Measurements from ENCODE around the gene TACSTD2. TPM values are rescaled to one million over a fixed set of nuclear protein-coding genes. Genes with fewer than 3 reads are reported as not detected.
"Not testable (repeated sequence)": the region's sequence is repeated elsewhere in the genome, so short reads cannot be mapped to it uniquely, and the experiment has no call there.

TACSTD2 gene
- total and polyA plus RNA-seq, 4 experiments from 2014 or later: not detected

- Histone ChIP-seq H3K27ac (ENCODE audit: low read depth, low read length) (no peak overlapping the region), H3K4me1 (ENCODE audit: insufficient read depth, low read length) (no peaks in the 10 kb centered on the region), H3K4me3 (ENCODE audit: low read length in 2 of 2) (no peak overlapping the region), H3K36me3 (ENCODE audit: insufficient read depth, low read length) (no peaks in the 10 kb centered on the region), H3K27me3 (ENCODE audit: insufficient read depth, low read length) (no peaks in the 10 kb centered on the region), H3K9me3 (ENCODE audit: control insufficient read depth in 1 of 2, low read length in 2 of 2) (no peaks in the 10 kb centered on the region)
- no peaks in the 10 kb centered on the region for H3K9me3 Mint-ChIP-seq
- H3K27me3 Mint-ChIP-seq: peaks cover 10 to 25% of the 10 kb centered on the region in 2 donors
- no peak for DNase-seq
- H3K4me3 Mint-ChIP-seq: no peak overlapping the region
- H3K36me3 Mint-ChIP-seq: no peaks in the 10 kb centered on the region
- no peaks in the 10 kb centered on the region for H3K4me1 Mint-ChIP-seq
- POLR2A ChIA-PET (ENCODE audit: partially characterized antibody): no interaction called here
- intact Hi-C loops (cut with micrococcal nuclease): no loop called here
- CTCF ChIA-PET (ENCODE audit: partially characterized antibody): no interaction called here
- H3K27ac Mint-ChIP-seq: no peak overlapping the region
These were observed 10.6 kb upstream of the TACSTD2 start for GRCh38 chr1:58587667-58588066.

- Histone ChIP-seq H3K27ac (ENCODE audit: low read depth, low read length) (no peak overlapping the region), H3K9me3 (ENCODE audit: control insufficient read depth in 1 of 2, low read length in 2 of 2) (no peaks in the 10 kb centered on the region), H3K4me1 (ENCODE audit: insufficient read depth, low read length) (no peaks in the 10 kb centered on the region), H3K36me3 (ENCODE audit: insufficient read depth, low read length) (no peaks in the 10 kb centered on the region), H3K4me3 (ENCODE audit: low read length in 2 of 2) (no peak overlapping the region), H3K27me3 (ENCODE audit: insufficient read depth, low read length) (no peaks in the 10 kb centered on the region)
- CTCF ChIA-PET (ENCODE audit: partially characterized antibody): no interaction called here
- H3K9me3 Mint-ChIP-seq: no peaks in the 10 kb centered on the region
- POLR2A ChIA-PET (ENCODE audit: partially characterized antibody): no interaction called here
- no peaks in the 10 kb centered on the region for H3K36me3 Mint-ChIP-seq
- no peaks in the 10 kb centered on the region for H3K4me1 Mint-ChIP-seq
- H3K27ac Mint-ChIP-seq: no peak overlapping the region
- intact Hi-C loops (cut with micrococcal nuclease): no loop called here
- H3K4me3 Mint-ChIP-seq: no peak overlapping the region
- no peak for DNase-seq
- peaks cover 10 to 29% of the 10 kb centered on the region in 2 donors for H3K27me3 Mint-ChIP-seq
These were observed 9.2 kb upstream of the TACSTD2 start for GRCh38 chr1:58586271-58586670.

GRCh38 chr1:58585581-58586151, 8.6 kb upstream of the TACSTD2 start:
- Histone ChIP-seq H3K27ac (ENCODE audit: low read depth, low read length) (no peak overlapping the region), H3K4me3 (ENCODE audit: low read length in 2 of 2) (no peak overlapping the region), H3K4me1 (ENCODE audit: insufficient read depth, low read length) (no peaks in the 10 kb centered on the region), H3K9me3 (ENCODE audit: control insufficient read depth in 1 of 2, low read length in 2 of 2) (no peaks in the 10 kb centered on the region), H3K36me3 (ENCODE audit: insufficient read depth, low read length) (no peaks in the 10 kb centered on the region), H3K27me3 (ENCODE audit: insufficient read depth, low read length) (no peaks in the 10 kb centered on the region)
- intact Hi-C loops (cut with micrococcal nuclease): no loop called here
- H3K36me3 Mint-ChIP-seq: no peaks in the 10 kb centered on the region
- H3K27ac Mint-ChIP-seq: no peak overlapping the region
- no peak for DNase-seq
- H3K4me3 Mint-ChIP-seq: no peak overlapping the region
- peaks cover 10 to 34% of the 10 kb centered on the region in 2 donors for H3K27me3 Mint-ChIP-seq
- ChIA-PET CTCF (ENCODE audit: partially characterized antibody) (no interaction called here), POLR2A (ENCODE audit: partially characterized antibody) (no interaction called here)
- no peaks in the 10 kb centered on the region for H3K9me3 Mint-ChIP-seq
- no peaks in the 10 kb centered on the region for H3K4me1 Mint-ChIP-seq

- POLR2A ChIA-PET (ENCODE audit: partially characterized antibody): no interaction called here
- Histone ChIP-seq H3K4me3 (ENCODE audit: low read length in 2 of 2) (no peak overlapping the region), H3K27me3 (ENCODE audit: insufficient read depth, low read length) (no peaks in the 10 kb centered on the region), H3K36me3 (ENCODE audit: insufficient read depth, low read length) (no peaks in the 10 kb centered on the region), H3K9me3 (ENCODE audit: control insufficient read depth in 1 of 2, low read length in 2 of 2) (no peaks in the 10 kb centered on the region), H3K4me1 (ENCODE audit: insufficient read depth, low read length) (no peaks in the 10 kb centered on the region), H3K27ac (ENCODE audit: low read depth, low read length) (no peak overlapping the region)
- H3K27me3 Mint-ChIP-seq: peaks cover 7 to 32% of the 10 kb centered on the region in 2 donors
- H3K9me3 Mint-ChIP-seq: no peaks in the 10 kb centered on the region
- no peak overlapping the region for H3K27ac Mint-ChIP-seq
- no peaks in the 10 kb centered on the region for H3K36me3 Mint-ChIP-seq
- no peak overlapping the region for H3K4me3 Mint-ChIP-seq
- intact Hi-C loops (cut with micrococcal nuclease): no loop called here
- CTCF ChIA-PET (ENCODE audit: partially characterized antibody): no interaction called here
- DNase-seq: no peak
- no peaks in the 10 kb centered on the region for H3K4me1 Mint-ChIP-seq
These were observed 8.1 kb upstream of the TACSTD2 start for GRCh38 chr1:58585166-58585565.

- no peak for DNase-seq
- no peaks in the 10 kb centered on the region for H3K4me1 ChIP-seq (ENCODE audit: insufficient read depth, low read length)
- Mint-ChIP-seq H3K36me3 (no peaks in the 10 kb centered on the region), H3K9me3 (peaks cover 0 to under 1% (median 0%) of the 10 kb centered on the region in 8 donors), H3K4me1 (no peaks in the 10 kb centered on the region), H3K27me3 (peaks cover 14 to 33% of the 10 kb centered on the region in 2 donors), H3K4me3 (no peak overlapping the region), H3K27ac (no peak overlapping the region)
- intact Hi-C loops (cut with micrococcal nuclease): no loop called here
- CTCF ChIA-PET (ENCODE audit: partially characterized antibody): no interaction called here
- no peak overlapping the region for H3K27ac ChIP-seq (ENCODE audit: low read depth, low read length)
- POLR2A ChIA-PET (ENCODE audit: partially characterized antibody): no interaction called here
- H3K4me3 ChIP-seq (ENCODE audit: low read length in 2 of 2): no peak overlapping the region
- no peaks in the 10 kb centered on the region for H3K9me3 ChIP-seq (ENCODE audit: control insufficient read depth in 1 of 2, low read length in 2 of 2)
- no peaks in the 10 kb centered on the region for H3K27me3 ChIP-seq (ENCODE audit: insufficient read depth, low read length)
- H3K36me3 ChIP-seq (ENCODE audit: insufficient read depth, low read length): no peaks in the 10 kb centered on the region
These were observed 7.2 kb upstream of the TACSTD2 start for GRCh38 chr1:58584082-58584895.

- intact Hi-C loops (cut with micrococcal nuclease): no loop called here
- peaks cover 0 to 3% (median 0%) of the 10 kb centered on the region in 8 donors for H3K9me3 Mint-ChIP-seq
- CTCF ChIA-PET (ENCODE audit: partially characterized antibody): no interaction called here
These were observed 6.4 kb upstream of the TACSTD2 start for GRCh38 chr1:58583496-58583895.

GRCh38 chr1:58582143-58582542, 5.1 kb upstream of the TACSTD2 start:
- H3K4me3 ChIP-seq (ENCODE audit: low read length in 2 of 2): not testable (repeated sequence)
- H3K27me3 Mint-ChIP-seq: peaks cover 30 to 45% of the 10 kb centered on the region in 2 donors

More at GRCh38 chr1:58583496-58583895, 6.4 kb upstream of the TACSTD2 start:
- Histone ChIP-seq H3K36me3 (ENCODE audit: insufficient read depth, low read length) (no peaks in the 10 kb centered on the region), H3K9me3 (ENCODE audit: control insufficient read depth in 1 of 2, low read length in 2 of 2) (no peaks in the 10 kb centered on the region), H3K4me3 (ENCODE audit: low read length in 2 of 2) (no peak overlapping the region), H3K27ac (ENCODE audit: low read depth, low read length) (no peak overlapping the region), H3K27me3 (ENCODE audit: insufficient read depth, low read length) (no peaks in the 10 kb centered on the region), H3K4me1 (ENCODE audit: insufficient read depth, low read length) (no peaks in the 10 kb centered on the region)
- POLR2A ChIA-PET (ENCODE audit: partially characterized antibody): no interaction called here
- no peak overlapping the region for H3K4me3 Mint-ChIP-seq
- DNase-seq: no peak
- no peak overlapping the region for H3K27ac Mint-ChIP-seq
- no peaks in the 10 kb centered on the region for H3K4me1 Mint-ChIP-seq
- H3K27me3 Mint-ChIP-seq: peaks cover 18 to 36% of the 10 kb centered on the region in 2 donors
- H3K36me3 Mint-ChIP-seq: no peaks in the 10 kb centered on the region

More at GRCh38 chr1:58582143-58582542, 5.1 kb upstream of the TACSTD2 start:
- H3K4me1 ChIP-seq (ENCODE audit: insufficient read depth, low read length); intact Hi-C loops (cut with micrococcal nuclease); H3K36me3 Mint-ChIP-seq; H3K27me3 ChIP-seq (ENCODE audit: insufficient read depth, low read length); H3K27ac Mint-ChIP-seq; CTCF ChIA-PET (ENCODE audit: partially characterized antibody); H3K9me3 ChIP-seq (ENCODE audit: control insufficient read depth in 1 of 2, low read length in 2 of 2); H3K36me3 ChIP-seq (ENCODE audit: insufficient read depth, low read length); DNase-seq; H3K9me3 Mint-ChIP-seq; POLR2A ChIA-PET (ENCODE audit: partially characterized antibody); H3K27ac ChIP-seq (ENCODE audit: low read depth, low read length); H3K4me3 Mint-ChIP-seq: not testable (repeated sequence)
- H3K4me1 Mint-ChIP-seq: peaks cover 2 to 12% (median 8%) of the 10 kb centered on the region in 4 donors

Measured in CD4-positive, alpha-beta memory T cell (primary cell).